Activated naive CD4-positive, alpha-beta T cell treated with anti-CD3 and anti-CD28 coated beads, Interleukin-2, amount 50 U/mL, for 72 hours (primary cell): ENCODE data around the gene PCK1. TPM values are rescaled to one million over a fixed set of nuclear protein-coding genes. Genes with fewer than 3 reads are reported as not detected.

Experiments
- ATAC-seq, 2 donors: fragments of 150-1000 bp; cut with Tn5 transposase; 2 replicates each; pipeline ENCODE4 v1.10.0; 2021; ENCODE audit warnings: mild to moderate bottlenecking in 2 of 2, moderate library complexity in 2 of 2
- DNase-seq, 2 donors: peaks; one replicate each; pipeline ENCODE4 v3.0.0; 2021 to 2022; ENCODE audit warnings: low spot score in 2 of 2
- H3K27ac Mint-ChIP-seq, 2 donors: one replicate each; pipeline ENCODE4 v1.8.0; 2022; ENCODE audit warnings: mild to moderate bottlenecking in 2 of 2, mixed read lengths in 2 of 2
- H3K36me3 Mint-ChIP-seq, 2 donors: one replicate each; pipeline ENCODE4 v1.8.0; 2022; ENCODE audit warnings: mixed read lengths in 2 of 2
- H3K9me3 Mint-ChIP-seq, 2 donors: one replicate each; pipeline ENCODE4 v1.8.0; 2022; ENCODE audit warnings: mixed read lengths in 2 of 2
- total RNA-seq, 2 donors: library from RNA; stranded (reverse); gene quantifications; one replicate each; pipeline ENCODE4 v1.2.3, GENCODE V29; 2022

PCK1 gene
- total RNA-seq, 2 donors from 2014 or later = not detected

DNA sequence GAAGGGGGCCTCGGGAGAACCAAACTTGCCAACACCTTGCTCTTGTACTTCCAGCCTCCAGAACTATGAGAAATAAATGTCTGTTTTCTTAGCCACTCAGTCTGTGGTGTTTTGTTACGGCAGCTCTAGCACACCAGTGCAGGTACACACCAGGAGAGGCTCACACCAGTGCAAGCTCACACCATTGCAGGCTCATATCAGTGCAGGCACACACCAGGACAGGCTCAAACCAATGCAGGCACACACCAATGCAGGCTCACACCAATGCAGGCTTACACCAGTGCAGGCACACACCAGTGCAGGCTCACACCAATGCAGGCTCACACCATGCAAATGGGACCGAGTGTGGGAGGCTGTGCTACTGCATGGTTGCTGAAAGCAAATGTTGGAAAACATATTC is 31.1 kb upstream of the PCK1 start:
- H3K27ac Mint-ChIP-seq = no peak overlapping the region
- H3K9me3 Mint-ChIP-seq = no peaks in the 10 kb centered on the region
- DNase-seq (no peak), ATAC-seq (no peak)
- H3K36me3 Mint-ChIP-seq = no peaks in the 10 kb centered on the region

DNA sequence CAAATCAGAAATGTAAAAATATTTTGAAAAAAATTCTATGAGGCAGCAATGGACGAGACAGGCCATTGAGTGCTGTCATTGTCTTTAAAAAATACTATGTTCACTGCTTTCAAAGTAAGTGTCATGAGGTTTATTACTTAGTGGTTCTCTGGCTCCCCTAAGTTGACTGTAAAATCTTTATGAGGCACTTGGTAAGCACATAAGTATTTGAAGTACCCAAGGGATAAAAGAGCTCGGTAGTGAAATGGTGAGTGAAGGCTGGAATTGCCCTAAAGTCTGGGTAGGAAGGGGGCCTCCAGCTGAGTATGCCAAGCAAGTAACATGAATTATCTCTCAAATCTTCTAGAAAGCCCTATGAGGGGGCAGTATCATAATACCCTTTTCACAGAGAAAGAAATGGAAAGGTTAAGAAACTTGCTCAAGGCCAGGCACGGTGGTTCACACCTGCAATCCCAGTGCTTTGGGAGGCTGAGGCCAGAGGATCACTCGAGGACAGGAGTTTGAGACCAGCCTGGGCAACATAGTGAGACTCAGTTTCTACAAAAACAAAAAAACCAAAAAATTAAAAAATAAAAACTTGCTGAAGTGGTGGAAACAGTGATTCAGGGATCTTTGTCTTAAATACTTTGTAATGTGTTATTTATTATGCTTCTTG is 30.5 kb upstream of the PCK1 start:
- H3K27ac Mint-ChIP-seq = no peak overlapping the region
- no peaks in the 10 kb centered on the region for H3K36me3 Mint-ChIP-seq
- ATAC-seq (no peak), DNase-seq (no peak)
- H3K9me3 Mint-ChIP-seq = no peaks in the 10 kb centered on the region

DNA sequence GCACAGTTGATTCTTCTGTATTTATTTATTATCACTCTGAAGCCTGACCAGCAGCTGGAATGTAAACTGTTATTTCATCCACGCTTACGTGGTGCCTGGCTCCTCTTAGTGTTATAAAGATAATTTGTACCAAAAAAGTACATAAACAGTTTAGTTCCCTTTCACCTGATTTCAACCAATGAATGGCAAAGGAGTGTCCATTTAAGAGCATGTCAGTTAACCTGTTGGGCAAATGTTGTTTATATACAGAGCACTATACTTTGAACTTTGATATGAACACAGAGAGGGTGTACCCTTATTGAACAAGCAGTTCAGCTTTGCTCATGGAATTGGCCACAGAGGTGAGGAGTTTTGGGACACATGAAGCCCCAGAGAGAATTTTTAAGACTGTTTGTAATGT is 28.8 kb upstream of the PCK1 start:
- no peak overlapping the region for H3K27ac Mint-ChIP-seq
- H3K36me3 Mint-ChIP-seq = no peaks in the 10 kb centered on the region
- H3K9me3 Mint-ChIP-seq = no peaks in the 10 kb centered on the region
- no peak for ATAC-seq
- DNase-seq = no peak

DNA sequence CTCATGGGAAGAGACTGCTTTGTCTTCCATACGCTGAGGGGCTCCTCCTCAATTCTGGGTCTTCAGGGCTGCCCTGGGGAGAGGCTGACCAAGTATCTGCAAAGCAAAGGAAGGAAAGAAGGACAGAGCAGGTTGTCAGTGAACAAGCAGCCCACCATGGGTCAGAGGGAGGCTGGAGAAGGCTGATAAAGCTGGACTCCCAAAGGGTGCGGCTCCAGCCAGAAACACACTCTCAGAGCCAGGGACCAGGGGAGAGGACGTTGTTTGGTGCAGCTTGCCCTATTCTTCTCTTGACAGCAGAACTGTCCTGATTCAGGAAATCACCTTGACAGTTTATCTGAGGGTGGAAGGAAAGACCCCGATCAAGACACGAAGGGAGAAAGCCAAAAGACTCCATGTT is 25.6 kb upstream of the PCK1 start:
- no peak for ATAC-seq
- peaks cover 0 to 4% of the 10 kb centered on the region in 2 donors for H3K9me3 Mint-ChIP-seq
- no peaks in the 10 kb centered on the region for H3K36me3 Mint-ChIP-seq
- DNase-seq = no peak
- no peak overlapping the region for H3K27ac Mint-ChIP-seq

DNA sequence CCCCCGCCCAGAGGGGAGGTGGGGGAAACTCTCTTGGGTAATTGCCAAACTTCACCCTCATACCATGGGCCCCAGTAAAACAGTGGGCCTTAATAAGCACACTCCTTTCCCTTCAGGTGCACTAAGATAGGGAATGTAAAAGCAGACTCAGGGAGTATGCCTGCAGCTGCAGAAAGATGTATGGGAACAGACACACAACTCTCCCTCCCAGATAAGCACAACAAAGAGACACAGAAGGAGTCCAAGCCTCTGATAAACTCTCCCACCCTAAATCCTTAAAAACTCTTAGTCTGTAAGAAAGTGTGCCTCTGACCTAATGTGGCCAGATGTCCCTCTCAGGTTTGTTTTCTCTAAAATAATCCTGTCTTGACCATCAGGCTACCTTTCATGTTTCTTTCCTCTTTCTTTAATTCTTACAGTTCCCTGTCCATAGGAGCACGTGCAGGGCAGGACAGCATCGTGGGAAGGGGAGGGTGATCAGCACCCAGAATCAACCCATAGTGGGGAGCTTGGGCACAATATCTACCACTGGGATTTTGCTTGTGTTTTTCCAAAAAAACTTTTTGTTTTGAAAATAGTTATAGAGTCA is 24.7 kb upstream of the PCK1 start:
- Mint-ChIP-seq H3K27ac (no peak overlapping the region), H3K36me3 (no peaks in the 10 kb centered on the region), H3K9me3 (peaks cover 0 to 4% of the 10 kb centered on the region in 2 donors)
- no peak for DNase-seq
- no peak for ATAC-seq

DNA sequence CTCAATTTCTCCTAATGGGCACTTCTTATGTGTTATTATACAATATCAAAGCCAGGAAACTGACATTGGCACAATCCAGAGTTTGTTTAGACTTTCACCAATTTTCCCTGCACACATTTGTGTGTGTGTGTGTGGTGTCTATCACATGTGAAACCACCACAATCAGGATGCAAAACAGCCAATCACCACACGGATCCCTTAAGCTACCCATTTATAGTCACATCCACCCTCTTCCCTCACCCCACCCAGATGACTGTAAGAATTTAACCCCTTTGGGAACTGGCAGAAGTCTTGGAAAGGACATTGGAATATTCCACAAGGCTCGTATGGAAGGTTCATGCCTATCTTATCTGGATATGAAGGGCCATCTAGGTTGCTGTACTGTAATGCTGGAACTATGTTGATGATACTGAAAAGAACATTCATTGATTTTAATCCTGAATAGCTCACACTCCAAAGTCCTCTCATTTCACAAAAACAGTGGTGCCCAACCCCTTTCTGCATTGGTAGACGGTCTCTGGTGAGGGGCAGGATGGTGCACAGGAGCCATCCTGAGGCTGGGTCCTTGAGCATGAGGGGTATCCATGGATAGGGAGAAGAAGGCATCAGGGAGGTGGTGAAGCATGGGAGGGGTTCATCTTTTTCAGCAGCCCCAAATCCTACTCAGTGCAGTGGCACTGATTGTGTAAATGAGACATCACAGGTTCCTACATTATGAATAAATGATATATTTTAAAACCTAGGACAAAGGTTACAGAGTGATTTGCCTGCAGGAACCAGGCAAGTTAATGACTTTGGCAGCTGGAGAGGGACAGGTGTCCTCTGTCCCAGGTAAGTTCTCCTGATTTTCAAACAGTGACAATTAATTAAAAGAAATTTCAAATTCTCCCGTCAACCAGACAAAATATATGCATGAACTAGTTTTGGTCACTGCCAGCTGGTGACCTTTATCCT is 23.9 kb upstream of the PCK1 start:
- Mint-ChIP-seq H3K36me3 (no peaks in the 10 kb centered on the region), H3K9me3 (peaks cover 0 to 4% of the 10 kb centered on the region in 2 donors), H3K27ac (no peak overlapping the region)
- DNase-seq (no peak), ATAC-seq (no peak)

DNA sequence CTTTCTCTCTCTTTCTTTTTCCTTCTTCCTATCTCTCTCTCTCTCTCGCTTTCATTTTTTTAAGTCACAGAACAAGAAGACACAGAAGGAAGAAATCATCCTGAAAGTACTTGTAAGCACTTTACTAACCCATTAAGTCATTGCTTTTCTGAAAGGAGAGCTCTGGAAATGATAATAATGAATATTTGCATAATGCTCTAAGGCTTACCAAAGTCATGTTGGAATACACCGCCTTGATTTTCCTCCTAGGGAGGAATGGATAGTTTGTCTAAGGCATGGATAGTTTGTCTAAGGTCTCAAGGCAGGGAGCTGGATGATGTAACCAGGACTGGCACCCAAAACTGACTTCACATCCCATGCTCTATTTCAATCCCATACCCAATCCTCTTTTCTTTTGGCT is 23.1 kb upstream of the PCK1 start:
- ATAC-seq (no peak), DNase-seq (no peak)
- no peak overlapping the region for H3K27ac Mint-ChIP-seq
- peaks cover 0 to 4% of the 10 kb centered on the region in 2 donors for H3K9me3 Mint-ChIP-seq
- H3K36me3 Mint-ChIP-seq = no peaks in the 10 kb centered on the region

DNA sequence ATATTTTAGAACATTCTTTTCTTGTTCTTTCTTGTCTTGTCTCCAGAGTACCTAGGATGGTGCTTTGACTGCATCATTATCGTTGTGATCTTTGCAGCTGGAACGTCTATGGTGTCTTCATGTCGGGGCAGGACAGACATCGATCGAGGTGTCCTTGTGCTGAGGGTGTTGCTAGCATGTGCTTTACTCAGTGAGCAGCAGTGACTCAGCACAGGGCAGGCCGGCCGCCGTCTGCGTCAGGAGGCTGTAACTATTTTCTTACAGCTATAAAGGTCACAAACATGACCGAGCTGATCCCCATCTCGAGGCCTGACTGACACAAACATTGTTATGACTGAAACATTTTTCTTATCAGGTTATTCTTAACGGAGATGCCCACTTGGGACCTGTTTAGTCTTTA is 21.0 kb upstream of the PCK1 start:
- DNase-seq = no peak
- Mint-ChIP-seq H3K27ac (no peak overlapping the region), H3K36me3 (no peaks in the 10 kb centered on the region), H3K9me3 (peaks cover 0 to 4% of the 10 kb centered on the region in 2 donors)
- no peak for ATAC-seq

DNA sequence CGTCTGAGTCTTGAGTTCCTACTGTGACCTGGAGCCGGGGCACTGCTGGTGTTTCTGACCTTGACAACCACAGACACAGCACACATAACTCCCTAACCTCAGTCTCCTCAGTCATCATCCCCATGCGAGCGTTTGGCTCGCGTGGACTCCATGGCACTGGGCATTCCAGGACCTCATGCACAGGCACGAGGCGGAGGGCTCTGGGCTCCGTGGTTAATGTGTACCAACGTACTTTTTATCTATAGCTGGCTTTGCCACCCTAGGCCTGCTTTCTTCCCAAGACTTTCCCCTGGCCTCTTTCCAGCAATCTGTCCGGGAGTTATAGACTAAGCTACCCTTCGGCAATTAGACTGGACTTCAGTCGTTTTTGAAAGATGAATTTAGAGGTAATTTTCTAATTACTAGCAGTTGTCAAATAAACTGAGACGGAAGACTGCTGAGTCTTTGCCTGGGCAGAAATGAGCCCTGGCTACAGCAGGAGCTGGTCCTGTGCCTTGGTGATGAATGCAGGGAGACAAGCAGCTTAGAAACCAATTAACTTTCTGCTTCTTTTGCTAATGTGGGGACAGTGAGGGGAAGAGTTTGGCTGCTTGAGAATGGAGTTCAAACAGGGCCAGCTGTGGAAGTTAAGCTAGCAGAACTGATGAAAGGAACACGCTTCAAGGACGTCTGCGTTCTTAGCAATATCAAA is 19.9 kb upstream of the PCK1 start:
- ATAC-seq = no peak
- no peak for DNase-seq
- Mint-ChIP-seq H3K36me3 (no peaks in the 10 kb centered on the region), H3K27ac (no peak overlapping the region), H3K9me3 (peaks cover 0 to 4% of the 10 kb centered on the region in 2 donors)

DNA sequence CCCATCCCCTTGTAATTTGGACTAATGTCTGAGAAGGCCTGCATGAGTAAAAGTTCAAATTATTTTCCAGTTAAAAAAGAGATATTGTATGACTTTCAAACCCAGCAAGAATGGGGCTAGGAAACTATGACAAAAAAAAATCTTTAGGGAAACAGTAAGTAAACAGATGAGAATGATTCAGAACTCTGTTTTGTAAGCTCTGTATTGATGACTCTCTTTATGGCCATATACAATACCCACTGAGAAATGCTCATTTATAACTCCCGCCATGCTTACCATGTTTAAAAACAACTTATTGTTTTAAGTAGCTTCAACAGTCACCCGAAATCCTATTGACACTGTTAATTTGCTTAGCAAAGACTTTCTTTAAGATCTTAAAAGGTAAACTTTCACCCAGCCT is 17.2 kb upstream of the PCK1 start:
- Mint-ChIP-seq H3K9me3 (peaks cover 0 to 4% of the 10 kb centered on the region in 2 donors), H3K36me3 (no peaks in the 10 kb centered on the region), H3K27ac (no peak overlapping the region)
- DNase-seq (no peak), ATAC-seq (peak in 1 of 2 donors; percentile 51)

DNA sequence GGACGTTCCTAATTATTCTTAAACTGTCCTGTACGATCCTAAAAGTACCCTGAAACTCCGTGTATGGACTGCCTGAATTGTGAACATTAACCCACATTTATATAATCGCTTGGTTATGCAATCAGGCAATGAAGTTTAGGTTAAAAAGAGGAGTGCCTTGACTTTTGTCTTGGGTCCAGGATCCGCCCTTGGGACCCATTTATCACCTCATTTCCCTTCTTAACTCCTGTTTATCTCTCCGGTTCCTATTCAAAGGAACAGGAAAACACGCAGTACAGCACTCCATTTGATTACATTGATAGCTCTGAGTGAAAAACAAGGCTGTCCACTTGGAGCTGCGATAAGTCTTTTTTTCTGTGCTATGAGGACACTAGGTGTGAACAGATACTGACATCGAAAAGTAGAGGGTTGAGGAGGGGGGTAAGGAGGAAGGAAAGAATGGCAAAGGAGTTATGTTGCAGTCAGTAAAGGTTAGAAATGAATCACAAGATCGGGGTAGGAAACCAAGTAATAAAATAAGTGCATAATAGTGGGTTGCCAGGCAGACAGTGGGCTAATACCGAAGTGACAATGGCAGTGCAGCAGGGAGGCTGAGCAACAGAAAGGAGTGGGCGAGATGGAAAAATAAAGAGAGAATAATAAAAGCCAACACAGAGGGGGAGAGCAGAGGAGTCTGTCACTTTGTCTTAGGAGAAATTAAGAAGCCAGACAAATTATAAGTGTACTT is 15.9 kb upstream of the PCK1 start:
- Mint-ChIP-seq H3K27ac (no peak overlapping the region), H3K9me3 (no peaks in the 10 kb centered on the region), H3K36me3 (no peaks in the 10 kb centered on the region)
- ATAC-seq (peak in 1 of 2 donors; percentile 73), DNase-seq (no peak)

DNA sequence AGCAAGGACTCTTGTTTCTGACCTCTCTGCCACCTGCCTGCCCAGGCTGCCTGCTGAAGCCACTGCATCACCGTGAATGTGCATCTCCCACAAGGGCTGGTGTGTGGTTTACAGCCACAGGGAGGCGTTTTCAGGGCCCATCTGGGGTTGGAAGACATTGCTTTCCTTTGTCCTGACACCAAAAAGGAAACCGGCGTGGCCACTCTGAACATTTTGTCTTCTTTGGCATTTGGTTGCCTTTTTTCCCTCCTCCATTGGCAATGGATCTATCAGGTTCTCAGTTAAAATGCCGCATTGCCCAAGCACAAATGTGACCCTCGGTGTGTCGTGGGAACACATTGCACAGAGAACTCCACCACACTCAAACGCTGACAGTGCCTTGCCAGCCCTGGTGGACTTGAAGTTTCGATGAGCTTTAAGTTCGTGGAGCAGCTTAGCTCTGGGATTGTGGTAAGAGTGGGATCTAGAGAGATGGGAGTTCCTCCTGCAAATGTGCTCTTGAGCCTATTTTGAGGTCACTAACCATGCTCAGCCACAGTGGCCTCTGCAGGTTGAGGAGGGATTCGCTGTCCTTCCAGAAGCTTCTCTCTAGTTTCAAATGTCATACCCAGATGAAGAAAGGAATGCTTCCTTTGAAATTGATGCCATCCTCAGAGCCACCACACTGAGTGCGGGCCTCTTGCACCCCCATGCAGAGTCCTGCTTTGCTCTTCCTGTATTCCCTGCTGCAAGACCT is 14.8 kb upstream of the PCK1 start:
- H3K36me3 Mint-ChIP-seq = no peaks in the 10 kb centered on the region
- no peak for DNase-seq
- no peak for ATAC-seq
- H3K9me3 Mint-ChIP-seq = no peaks in the 10 kb centered on the region
- no peak overlapping the region for H3K27ac Mint-ChIP-seq

DNA sequence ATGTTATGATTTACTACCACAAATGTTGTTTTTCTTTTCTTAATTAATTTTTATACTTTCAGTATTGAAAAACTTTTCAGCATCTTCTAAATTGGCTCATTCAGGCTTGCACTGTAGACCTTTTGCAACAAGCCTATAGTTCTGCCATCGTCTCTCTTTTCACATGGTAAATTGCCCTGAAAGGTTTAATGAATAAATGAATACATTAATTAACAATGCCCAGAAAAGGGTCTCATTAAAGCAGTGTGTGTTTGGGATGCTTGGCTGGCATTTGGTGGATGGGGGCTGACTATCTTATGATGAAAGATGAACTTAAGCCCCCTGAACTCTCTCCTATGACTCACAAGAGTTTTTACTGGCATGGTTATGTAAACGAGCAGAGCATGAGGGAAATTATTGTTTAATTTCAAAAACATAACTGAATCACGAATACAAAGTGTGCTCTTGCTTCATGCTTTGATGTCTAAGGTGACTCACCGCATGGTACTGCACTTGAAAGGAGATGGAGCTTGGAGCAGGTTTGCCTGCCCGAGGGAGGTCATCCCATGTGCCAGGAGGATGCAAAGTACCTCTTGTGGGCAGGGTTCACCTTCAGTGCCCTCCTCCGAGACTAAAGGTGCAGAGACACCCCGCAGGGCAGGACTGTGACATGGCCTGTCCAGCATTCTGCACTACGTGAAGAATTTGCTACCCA is 13.8 kb upstream of the PCK1 start:
- Mint-ChIP-seq H3K36me3 (no peaks in the 10 kb centered on the region), H3K27ac (no peak overlapping the region), H3K9me3 (no peaks in the 10 kb centered on the region)
- peak in 1 of 2 donors; percentile 74 for ATAC-seq
- peak in 1 of 2 donors; percentile 19 for DNase-seq

DNA sequence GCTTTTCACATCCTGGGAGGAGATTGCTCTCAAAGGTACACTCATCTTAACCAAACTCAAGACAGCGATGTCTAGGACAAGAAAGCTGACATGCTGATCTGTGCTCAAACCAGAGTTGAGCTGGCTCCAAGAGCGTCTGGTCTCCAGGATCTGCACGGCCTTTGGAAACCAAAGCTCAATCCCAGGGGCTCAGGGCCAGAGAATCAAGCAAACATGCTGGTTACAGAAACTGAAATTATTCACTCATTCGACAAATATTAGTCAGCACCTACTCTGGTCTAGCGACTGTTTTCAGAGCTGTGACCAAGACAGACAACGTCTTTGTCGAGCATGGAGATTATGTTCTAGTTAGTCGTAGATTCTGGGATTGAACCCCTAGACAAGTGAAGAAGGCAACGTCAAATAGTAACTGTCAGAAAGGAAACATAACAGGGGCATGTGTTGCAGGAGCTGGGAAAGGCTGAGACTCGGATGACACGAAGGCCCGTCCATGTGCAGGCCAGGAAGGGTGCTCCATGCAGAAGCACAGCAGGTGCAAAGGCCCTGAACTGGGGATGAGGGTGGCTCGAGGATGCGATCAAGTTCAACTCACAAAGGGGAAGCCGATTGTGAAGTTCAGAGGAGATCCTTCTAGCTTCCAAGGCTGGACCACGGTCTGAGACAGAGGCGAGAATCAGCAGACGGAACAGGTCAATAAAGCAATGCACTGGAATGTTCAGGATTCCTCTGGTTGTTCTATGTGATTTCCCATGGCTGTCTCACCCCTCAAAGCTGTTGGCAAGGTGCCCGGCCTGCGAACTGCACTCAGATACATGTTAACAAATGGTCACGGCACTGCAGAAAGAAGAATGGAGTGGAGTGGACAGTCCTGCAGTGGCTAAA is 12.5 kb upstream of the PCK1 start:
- Mint-ChIP-seq H3K9me3 (no peaks in the 10 kb centered on the region), H3K36me3 (no peaks in the 10 kb centered on the region), H3K27ac (no peak overlapping the region)
- DNase-seq = no peak
- peak in 1 of 2 donors; percentile 30 for ATAC-seq
